Right ventricle myocardium superior (tissue), 1 donor: ENCODE data around the gene FAM78B. TPM values are rescaled to one million over a fixed set of nuclear protein-coding genes. Genes with fewer than 3 reads are reported as not detected.

ENCODE experiments used
- ATAC-seq: fragments of 200-7000 bp; cut with Tn5 transposase; one replicate; pipeline ENCODE4 v1.9.1; 2020; ENCODE audit warnings: mild to moderate bottlenecking; ENCODE audit not compliant: poor library complexity
- DNase-seq: peaks from one replicate; pipeline ENCODE4 v3.0.0-alpha.2; 2020
- intact Hi-C: fragments of 100-400 bp; cut with DNase I; formaldehyde crosslinking; loops from one replicate; pipeline ENCODE4 v1.11.2; 2022
- total RNA-seq: library from RNA; stranded (reverse); fragmentation: NEBNext Ultra II Directional; extraction: Animal tissue kit (Norgen Biotek cat#: 25700); gene quantifications from one replicate; pipeline ENCODE4 v1.2.1, GENCODE V29; 2021
- donor health status: DM: no; HTN: yes; CAD: no; lungs with severe emphysema.

The FAM78B gene
- total RNA-seq, 1 donor from 2014 or later = 4.2 TPM

GRCh38 chr1:166166329-166166697 lies 488 bp downstream of the FAM78B start:
- DNase-seq (no peak), ATAC-seq (no peak)
- intact Hi-C loops = loop anchor here (5.0 kb wide), 1 partner anchor 239 kb away; no protein-coding TSS in a partner anchor

DNA sequence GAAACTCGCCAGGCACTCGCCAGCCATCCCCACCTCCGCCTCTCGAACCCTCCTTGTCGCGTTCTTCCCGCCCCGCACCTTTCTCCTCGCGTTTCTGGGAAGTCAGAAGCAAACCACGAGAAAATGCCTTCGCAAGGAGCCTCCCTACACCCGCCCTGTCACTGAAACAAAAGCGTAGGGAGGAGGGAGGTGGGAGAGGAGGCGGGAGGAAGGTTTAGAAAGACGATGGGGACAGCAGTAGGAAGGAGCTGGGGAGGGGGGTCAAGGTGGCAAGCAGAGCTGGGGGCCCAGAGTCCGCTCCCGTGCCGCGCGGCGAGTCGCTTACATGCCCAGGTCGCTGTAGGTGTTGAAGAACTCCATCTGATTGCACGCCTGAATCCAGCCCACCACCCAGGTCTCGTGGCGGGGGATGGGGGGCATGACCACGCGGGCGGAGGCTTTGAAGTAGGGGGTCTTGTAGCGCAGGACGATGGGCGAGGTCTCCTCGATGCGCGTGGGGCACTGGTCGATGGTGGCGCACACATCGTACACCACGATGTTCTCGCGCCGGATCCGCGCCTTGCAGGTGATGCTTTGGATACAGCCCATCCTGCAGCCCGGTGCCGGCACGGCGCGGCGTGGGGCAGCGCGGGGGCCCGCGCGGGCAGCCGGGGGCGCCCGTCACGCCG lies 1.0 kb downstream of the FAM78B start:
- peak; percentile 45 for DNase-seq
- intact Hi-C loops = loop anchor here (5.0 kb wide), 1 partner anchor 238 kb away; no protein-coding TSS in a partner anchor

DNA sequence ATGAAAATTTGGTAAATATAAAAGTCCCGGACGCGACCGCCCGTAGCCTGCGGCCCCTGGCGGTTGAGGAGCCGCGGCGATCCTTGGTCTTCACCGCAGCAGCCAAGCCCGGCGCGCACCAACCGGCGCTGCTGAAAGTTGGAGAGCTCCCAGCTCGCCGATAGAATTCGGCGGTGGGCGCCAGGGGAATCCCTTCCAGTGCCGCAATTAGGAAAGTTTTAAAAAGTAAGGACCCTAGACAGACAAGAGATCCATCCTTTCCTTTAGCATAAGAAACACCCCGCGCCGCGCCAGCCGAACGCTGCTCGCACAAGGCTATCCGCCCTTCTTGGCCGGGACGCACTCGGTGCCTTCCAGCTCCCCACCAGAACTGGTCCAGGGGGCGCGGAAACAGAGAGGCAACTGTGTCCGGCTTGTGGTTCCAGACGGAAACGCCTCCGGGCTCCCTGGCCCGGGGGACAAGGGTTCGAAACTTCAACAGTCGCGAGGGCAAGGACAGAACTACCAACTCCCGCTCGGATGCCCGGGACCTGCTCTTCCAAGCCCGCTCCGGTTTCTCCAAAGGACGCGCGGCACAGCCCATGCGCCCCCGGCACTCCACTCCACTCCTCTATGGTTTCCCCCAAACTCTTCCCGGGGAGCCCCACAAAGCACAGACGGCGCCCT lies 1.7 kb downstream of the FAM78B start:
- ATAC-seq (peak; percentile 61), DNase-seq (peak; percentile 63)
- intact Hi-C loops = loop anchor here (5.0 kb wide), 1 partner anchor 238 kb away; no protein-coding TSS in a partner anchor

More for the DNA sequence above, 1.0 kb downstream of the FAM78B start:
- ATAC-seq = no peak

GRCh38 chr1:166164646-166164994 lies 2.2 kb downstream of the FAM78B start:
- DNase-seq = no peak
- intact Hi-C loops = no loop called here
- no peak for ATAC-seq

- intact Hi-C loops = no loop called here
- no peak for DNase-seq
- ATAC-seq = no peak
These were observed 7.1 kb downstream of the FAM78B start for GRCh38 chr1:166159656-166160055.

DNA sequence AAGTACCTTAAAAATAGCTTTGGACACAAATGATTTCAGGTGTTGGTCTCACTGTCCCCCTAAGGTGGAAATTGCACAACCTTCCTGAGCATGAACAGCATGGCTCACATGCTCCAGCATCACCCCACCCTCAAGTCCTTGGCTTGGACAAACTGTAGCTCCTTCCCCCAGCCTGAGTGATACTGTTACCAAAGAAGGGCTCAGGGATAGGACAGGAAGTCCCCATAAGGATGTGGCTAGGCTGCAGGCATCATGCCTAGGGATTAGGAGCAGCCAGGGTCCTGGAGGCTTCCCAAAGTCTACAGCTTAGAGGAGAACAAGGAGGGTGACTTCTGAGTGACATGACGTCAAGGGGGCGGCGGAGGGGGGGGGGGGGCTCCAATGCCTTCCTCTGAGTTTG lies 10.1 kb downstream of the FAM78B start:
- DNase-seq = no peak
- intact Hi-C loops = no loop called here
- ATAC-seq = no peak

DNA sequence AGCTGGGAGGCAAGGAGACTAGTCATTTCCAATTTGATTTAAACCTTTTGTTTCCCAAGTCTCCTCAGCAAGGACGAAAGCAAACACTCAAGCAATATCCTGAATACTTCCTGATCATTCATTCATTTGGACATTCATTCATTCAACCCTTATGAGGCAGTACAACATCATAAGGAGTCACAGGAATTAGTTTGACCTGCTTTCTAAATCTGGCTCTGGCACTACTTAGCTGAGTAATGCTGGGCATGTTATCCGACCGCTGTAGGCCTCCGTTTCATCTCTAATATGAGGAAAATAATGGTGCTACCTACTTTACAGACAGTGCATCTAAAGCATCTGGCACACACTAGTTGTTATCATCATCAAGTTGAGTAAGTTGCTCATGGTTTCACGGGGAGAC lies 11.7 kb downstream of the FAM78B start:
- intact Hi-C loops = no loop called here
- ATAC-seq = no peak

GRCh38 chr1:166153525-166154314 lies 13.1 kb downstream of the FAM78B start:
- intact Hi-C loops = no loop called here
- ATAC-seq (no peak), DNase-seq (no peak)

More for the DNA sequence above, 11.7 kb downstream of the FAM78B start:
- DNase-seq = no peak

DNA sequence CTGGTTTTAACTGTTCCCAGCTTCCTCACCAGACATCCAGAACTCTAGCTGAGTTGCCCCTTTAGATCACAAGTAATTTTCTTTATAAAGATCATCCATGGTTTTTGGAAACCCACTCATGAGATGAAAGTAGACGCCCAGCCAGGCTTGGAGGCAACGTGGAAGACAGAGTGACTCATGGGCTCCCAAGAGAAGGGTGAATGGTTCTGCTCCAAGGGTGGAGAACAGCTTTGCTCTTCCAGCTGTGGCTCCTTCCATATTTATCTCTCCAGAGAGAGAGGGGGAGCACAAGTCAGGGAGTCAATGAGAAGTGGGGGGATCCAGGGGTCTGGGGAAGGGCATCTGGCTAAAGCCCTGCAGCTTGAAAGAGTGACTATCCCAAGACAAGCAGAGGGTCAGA lies 13.8 kb downstream of the FAM78B start:
- ATAC-seq (no peak), DNase-seq (no peak)
- intact Hi-C loops = no loop called here

DNA sequence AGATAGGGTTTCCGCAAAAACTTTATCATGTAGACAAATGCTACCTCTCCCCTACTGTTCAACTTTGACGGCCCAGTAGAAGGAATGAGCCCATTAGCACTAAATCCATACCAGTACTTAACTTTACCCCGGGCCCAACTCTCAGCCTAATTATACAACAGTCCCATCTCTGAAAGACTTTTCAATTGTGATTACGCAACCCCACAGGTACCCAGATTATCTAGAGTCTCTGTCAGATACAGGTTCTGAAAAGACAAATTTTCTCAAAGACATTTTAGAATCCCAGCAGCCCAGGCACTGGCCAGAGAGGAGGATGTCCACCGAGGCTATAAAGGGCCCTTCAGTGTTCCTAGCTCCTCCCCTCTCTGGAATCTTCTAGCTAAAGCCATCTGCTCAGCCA lies 15.0 kb downstream of the FAM78B start:
- DNase-seq (no peak), ATAC-seq (no peak)
- intact Hi-C loops = no loop called here

GRCh38 chr1:166145499-166145898 lies 21.3 kb downstream of the FAM78B start:
- ATAC-seq = no peak
- intact Hi-C loops = no loop called here
- no peak for DNase-seq

GRCh38 chr1:166141969-166142368 lies 24.8 kb downstream of the FAM78B start:
- intact Hi-C loops = no loop called here
- ATAC-seq (no peak), DNase-seq (no peak)

- no peak for ATAC-seq
- intact Hi-C loops = no loop called here
- no peak for DNase-seq
These were observed 26.6 kb downstream of the FAM78B start for GRCh38 chr1:166140251-166140650.

- ATAC-seq (no peak), DNase-seq (no peak)
- intact Hi-C loops = no loop called here
These were observed 27.1 kb downstream of the FAM78B start for GRCh38 chr1:166139735-166140134.

DNA sequence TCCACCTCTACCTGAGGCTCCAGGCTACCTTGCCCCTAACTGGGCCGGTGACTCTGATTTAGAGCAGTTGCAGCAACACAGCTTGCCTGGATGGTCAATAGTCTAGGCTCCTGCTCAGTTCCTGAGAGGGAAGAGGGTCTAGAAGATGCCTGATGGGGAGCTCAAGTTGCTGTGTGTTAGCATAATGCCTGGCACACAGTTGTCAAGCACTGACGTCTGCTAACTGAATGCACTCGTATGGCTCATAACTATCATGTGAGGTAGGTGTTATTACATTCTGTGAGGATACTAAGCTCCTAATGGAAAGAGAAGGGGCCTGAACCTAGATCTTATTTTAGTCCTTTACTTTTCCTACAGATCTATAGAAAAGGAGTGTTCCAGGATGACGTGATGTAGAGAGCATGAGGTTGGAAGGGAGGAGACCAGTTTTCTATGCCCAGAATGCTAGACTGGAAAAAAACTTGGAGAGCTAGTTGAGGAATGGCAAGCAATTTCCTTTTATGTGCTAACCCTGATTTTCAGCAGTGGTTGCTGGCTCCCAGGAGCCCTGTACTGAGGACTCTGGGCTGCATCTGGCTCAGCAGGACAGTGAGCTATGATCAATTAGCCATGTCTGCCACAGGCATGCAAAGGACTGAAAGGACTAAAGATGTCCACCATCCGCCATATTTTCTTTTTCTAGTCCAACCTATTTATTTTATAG lies 30.0 kb downstream of the FAM78B start:
- ATAC-seq (no peak), DNase-seq (no peak)
- intact Hi-C loops = no loop called here

DNA sequence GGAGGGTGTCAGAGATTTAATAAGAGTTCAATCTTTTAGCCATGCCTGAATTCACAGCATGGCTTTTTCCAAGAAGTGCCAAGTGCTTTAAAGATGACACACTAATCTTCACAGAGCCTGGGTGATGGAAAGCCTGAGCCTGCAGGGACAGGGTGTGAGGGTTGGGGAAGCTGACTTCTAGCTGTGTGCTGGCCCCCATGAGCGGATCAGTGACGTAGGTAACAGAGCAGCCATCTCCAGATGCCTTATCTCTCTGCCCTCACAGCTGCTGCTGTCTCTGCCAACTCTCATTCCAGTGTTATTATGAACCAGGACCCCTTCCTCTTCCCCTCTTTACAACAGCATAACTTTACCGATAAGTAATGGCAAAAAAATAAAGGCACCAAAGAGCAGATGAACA lies 30.6 kb downstream of the FAM78B start:
- no peak for DNase-seq
- intact Hi-C loops = no loop called here

DNA sequence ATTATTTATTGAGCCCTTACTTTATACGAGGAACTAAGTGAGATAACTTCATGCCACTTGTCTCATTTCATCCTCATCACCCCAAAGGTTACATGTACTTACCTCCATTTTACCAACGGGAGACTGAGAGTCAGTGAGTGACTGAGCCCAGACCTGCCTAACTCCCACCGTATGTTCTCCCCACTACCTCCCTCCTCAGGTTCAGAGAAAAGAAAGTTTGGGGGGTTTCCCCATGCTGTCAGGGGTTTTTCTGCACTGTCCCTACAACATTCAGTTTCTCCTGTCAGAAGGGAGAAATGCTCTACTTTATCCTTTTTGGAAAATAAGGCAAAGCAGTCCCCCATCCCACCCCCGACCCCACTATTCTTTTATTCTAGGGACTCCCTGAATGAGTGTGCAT lies 32.9 kb downstream of the FAM78B start:
- intact Hi-C loops = no loop called here
- DNase-seq = no peak
- no peak for ATAC-seq

More for the DNA sequence above, 30.6 kb downstream of the FAM78B start:
- no peak for ATAC-seq

GRCh38 chr1:166133276-166133841 lies 33.4 kb downstream of the FAM78B start:
- DNase-seq (no peak), ATAC-seq (no peak)
- intact Hi-C loops = no loop called here

- intact Hi-C loops = no loop called here
- no peak for DNase-seq
- ATAC-seq = no peak
These were observed 34.3 kb downstream of the FAM78B start for GRCh38 chr1:166132496-166132895.
